GM12878 (cell line): ENCODE results near the gene SLC35F3. TPM values are rescaled to one million over a fixed set of nuclear protein-coding genes. Genes with fewer than 3 reads are reported as not detected.

Experiments used
- ATAC-seq: fragments of 200-7000 bp; cut with Tn5 transposase; 3 replicates; pipeline ENCODE4 v1.9.1; 2020; ENCODE audit warnings: mild to moderate bottlenecking, moderate library complexity
- BruUV-seq: library from RNA; stranded (reverse); fragments of 400-500 nt; replicated peaks from 2 replicates; lab custom pipeline; 2021; lab: Mats Ljungman, UMichigan
- CTCF ChIA-PET: fragments of 300-600 bp; sonication (Branson Sonifier 250); formaldehyde crosslinking; extraction: SDS; loops from one replicate; lab custom pipeline; 2021; ENCODE audit warnings: inconsistent platforms; lab: Yijun Ruan, JAX
- POLR2A ChIA-PET: fragments of 350-600 bp; formaldehyde crosslinking; extraction: SDS; loops from one replicate; lab custom pipeline; 2021; ENCODE audit warnings: inconsistent platforms; lab: Charles Lee
- RAD21 ChIA-PET: fragments of 300-600 bp; sonication (Branson Sonifier 250); formaldehyde crosslinking; loops from one replicate; lab custom pipeline; 2023; ENCODE audit warnings: antibody characterized with exemption; ENCODE audit not compliant: unreplicated experiment; lab: Charles Lee
- SMC1A ChIA-PET: fragments of 300-600 bp; sonication (Branson Sonifier 250); formaldehyde crosslinking; loops from one replicate; lab custom pipeline; 2023; ENCODE audit not compliant: unreplicated experiment, uncharacterized antibody; lab: Charles Lee
- DNase-seq: peaks from one replicate; pipeline ENCODE4 v3.0.0-alpha.2; 2011; ENCODE audit warnings: low read depth, low spot score
- FAIRE-seq: peaks from 3 replicates; lab custom pipeline; 2011; peaks lifted over from hg19 to GRCh38; lab: Jason Lieb, UNC
- H2AFZ ChIP-seq: 2 replicates; pipeline ENCODE4 v1.6.0; 2011; ENCODE audit warnings: low read depth, low read length, control low read depth; ENCODE audit not compliant: control insufficient read depth
- H3K27ac ChIP-seq: 2 replicates; pipeline ENCODE4 v1.5.1; 2011; ENCODE audit warnings: control low read depth; ENCODE audit not compliant: control insufficient read depth, insufficient read depth
- H3K27me3 ChIP-seq, 2 experiments: replicated peaks in 1 of 2; 2 replicates each; pipeline versions ENCODE4 v1.6.0 to v1.6.1; 2011; ENCODE audit warnings: low read length in 1 of 2; ENCODE audit not compliant: control insufficient read depth in 2 of 2, insufficient read depth in 2 of 2
- H3K36me3 ChIP-seq, 2 experiments: 2 replicates each; pipeline ENCODE4 v1.5.1; 2011; ENCODE audit warnings: low read length in 1 of 2; ENCODE audit not compliant: control insufficient read depth in 2 of 2, insufficient read depth in 2 of 2
- H3K4me1 ChIP-seq: 2 replicates; pipeline ENCODE4 v1.6.1; 2011; ENCODE audit warnings: mild to moderate bottlenecking, low read length, moderate library complexity, mixed read lengths; ENCODE audit not compliant: control insufficient read depth, insufficient read depth
- H3K4me2 ChIP-seq: 2 replicates; pipeline ENCODE4 v1.6.0; 2011; ENCODE audit warnings: control low read depth; ENCODE audit not compliant: control insufficient read depth, insufficient read depth
- H3K4me3 ChIP-seq: fragments of 200-600 bp; sonication (generic); 2 replicates; pipeline ENCODE4 v1.5.1; 2016
- H3K79me2 ChIP-seq: 2 replicates; pipeline ENCODE4 v1.6.0; 2011; ENCODE audit warnings: low read length; ENCODE audit not compliant: control insufficient read depth, insufficient read depth
- H3K9ac ChIP-seq: 2 replicates; pipeline ENCODE4 v1.8.0; 2011; ENCODE audit warnings: low read length, control low read depth, mixed read lengths; ENCODE audit not compliant: control insufficient read depth, insufficient read depth
- H3K9me3 ChIP-seq: replicated peaks from 3 replicates; pipeline ENCODE4 v1.5.1; 2011; ENCODE audit warnings: mild to moderate bottlenecking, low read length; ENCODE audit not compliant: control insufficient read depth, insufficient read depth
- H4K20me1 ChIP-seq: 2 replicates; pipeline ENCODE4 v1.6.0; 2011; ENCODE audit not compliant: control insufficient read depth, insufficient read depth
- ASH2L ChIP-seq: fragments of 300-600, 200-600 bp; sonication (generic); IDR thresholded peaks from 2 replicates; pipeline ENCODE4 v1.6.1; 2017; ENCODE audit warnings: low read depth, mild to moderate bottlenecking, borderline replicate concordance
- BCLAF1 ChIP-seq: fragments of 450-650 bp; IDR thresholded peaks from 2 replicates; pipeline ENCODE4 v1.6.1; 2017; ENCODE audit warnings: antibody characterized with exemption, mild to moderate bottlenecking, moderate library complexity
- CBX5 ChIP-seq: sonication (generic); IDR thresholded peaks from 2 replicates; pipeline ENCODE4 v1.6.1; 2016; ENCODE audit warnings: low read depth, moderate library complexity, mild to moderate bottlenecking, inconsistent platforms
- E2F4 ChIP-seq: IDR thresholded peaks from 2 replicates; pipeline ENCODE4 v1.6.1; 2012; ENCODE audit warnings: low read depth, low read length, improper control_type of control experiment
- EED ChIP-seq: sonication (generic); IDR thresholded peaks from 2 replicates; pipeline ENCODE4 v1.6.1; 2016; ENCODE audit warnings: antibody characterized with exemption, low read depth
- FOXM1 ChIP-seq: IDR thresholded peaks from 2 replicates; pipeline ENCODE4 v1.6.1; 2012; ENCODE audit warnings: low read depth, mild to moderate bottlenecking, inconsistent platforms, low read length, moderate library complexity
- JUNB ChIP-seq: IDR thresholded peaks from 2 replicates; pipeline ENCODE4 v1.6.1; 2016; ENCODE audit warnings: antibody characterized with exemption, mild to moderate bottlenecking
- JUND ChIP-seq: IDR thresholded peaks from 2 replicates; pipeline ENCODE4 v1.6.1; 2012; ENCODE audit warnings: low read depth, mild to moderate bottlenecking, low read length, improper control_type of control experiment, moderate library complexity
- MTA3 ChIP-seq: IDR thresholded peaks from 2 replicates; pipeline ENCODE4 v1.6.1; 2012; ENCODE audit warnings: low read length, inconsistent platforms, borderline replicate concordance
- NKRF ChIP-seq: fragments of 450-650 bp; conservative IDR thresholded peaks from 2 replicates; pipeline ENCODE4 v1.6.1; 2017; ENCODE audit warnings: mild to moderate bottlenecking, moderate library complexity
- RAD51 ChIP-seq: fragments of 450-650 bp; IDR thresholded peaks from 2 replicates; pipeline ENCODE4 v1.6.1; 2016; ENCODE audit warnings: moderate library complexity, mild to moderate bottlenecking, inconsistent platforms
- RBBP5 ChIP-seq: fragments of 200-600 bp; sonication (generic); conservative IDR thresholded peaks from 2 replicates; pipeline ENCODE4 v1.6.1; 2016
- SKIL ChIP-seq: fragments of 450-650 bp; IDR thresholded peaks from 2 replicates; pipeline ENCODE4 v1.6.1; 2017; ENCODE audit warnings: mild to moderate bottlenecking, low read depth, inconsistent platforms; ENCODE audit not compliant: poor library complexity, severe bottlenecking
- SMAD5 ChIP-seq: IDR thresholded peaks from 2 replicates; pipeline ENCODE4 v1.6.1; 2016; ENCODE audit warnings: antibody characterized with exemption, low read depth
- SREBF1 ChIP-seq: IDR thresholded peaks from 2 replicates; pipeline ENCODE4 v1.6.1; 2012; ENCODE audit warnings: mild to moderate bottlenecking, low read length
- WGBS: methylation state at CpG from one replicate; pipeline ENCODE4 v1.1.6; 2016; ENCODE audit warnings: low lambda C conversion rate; ENCODE audit not compliant: insufficient replicate concordance, insufficient coverage; ENCODE audit errors: missing lambda C conversion rate; 5-methylcytosine and 5-hydroxymethylcytosine counted together
- in situ Hi-C: fragments of 300-500 bp; cut with MboI; formaldehyde crosslinking; loops from 9 replicates; pipeline ENCODE4 v1.14.3; 2018; ENCODE audit warnings: mixed read lengths
- intact Hi-C: fragments of 100-400 bp; cut with micrococcal nuclease; formaldehyde crosslinking; loops from one replicate; pipeline ENCODE4 v1.14.2; 2022; ENCODE audit not compliant: unreplicated experiment
- polyA plus RNA-seq, 11 experiments: library from polyadenylated mRNA; depleted of rRNA in 4 of 11; unstranded in 6 of 11; stranded (reverse) in 5 of 11; fragments of >200 nt; fragmentation: Nextera tagmentation in 4 of 11; fragmentation: Illumina TruSeq in 1 of 11; extraction: Ambion mirVana in 4 of 11; extraction: Trizol in 1 of 11; gene quantifications; 1 replicate in 1 of 11; 2 replicates in 10 of 11; pipeline versions ENCODE4 v1.2.1 to v1.2.3, GENCODE V29; 2011 to 2016; ENCODE audit warnings: inconsistent platforms in 2 of 11, missing spikeins in 2 of 11, low read depth in 1 of 11
- total RNA-seq, 4 experiments: library from RNA; depleted of rRNA in 3 of 4; stranded (reverse); fragments of >200 nt in 3 of 4; fragmentation: Illumina TruSeq in 1 of 4; extraction: Trizol in 1 of 4; gene quantifications; 2 replicates each; pipeline versions ENCODE4 v1.2.1 to v1.2.3, GENCODE V29; 2013 to 2021

SLC35F3 gene
- total and polyA plus RNA-seq, 10 of the 15 experiments (the other 5 are each of a cell fraction or from before 2014, with no cell fraction given), result 1.0 to 8.6 (median 5.7) TPM

DNA sequence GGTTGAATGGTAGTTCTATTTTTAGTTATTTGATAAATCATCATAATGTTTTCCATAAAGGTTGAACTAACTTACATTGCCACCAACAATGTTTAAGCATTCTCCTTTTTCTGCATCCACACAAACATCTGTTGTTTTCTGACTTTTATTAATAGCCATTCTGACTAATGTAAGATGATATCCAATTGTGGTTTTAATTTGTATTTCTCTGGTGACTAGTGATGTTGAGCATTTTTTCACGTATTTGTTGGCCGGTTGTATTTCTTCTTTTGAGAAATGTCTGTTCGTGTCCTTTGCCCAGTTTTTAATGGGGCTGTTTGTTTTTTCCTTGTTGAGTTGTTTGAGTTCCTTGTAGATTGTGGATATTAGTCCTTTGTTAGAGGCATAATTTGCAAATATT lies 24.6 kb upstream of the SLC35F3 start (continued):
- TF ChIP-seq BCLAF1 (no peak), SKIL (no peak), JUNB (no peak), SMAD5 (no peak)

- Histone ChIP-seq H3K79me2 (no peaks in the 10 kb centered on the region), H3K9me3 (no peaks in the 10 kb centered on the region; the same call in 1 of the 3 replicates), H3K36me3 (no peaks in the 10 kb centered on the region), H3K9ac (no peak overlapping the region), H4K20me1 (no peaks in the 10 kb centered on the region), H3K27me3 (no peaks in the 10 kb centered on the region; a peak in 1 of 4 replicates), H3K27ac (no peak overlapping the region), H3K4me3 (no peak overlapping the region), H3K4me1 (no peaks in the 10 kb centered on the region), H3K4me2 (no peak overlapping the region), H2AFZ (no peak overlapping the region)
- 30% methylated on average over 3 of the region's 3 CpGs for WGBS
- DNase-seq (no peak), ATAC-seq (no peak), FAIRE-seq (no peak)
- ChIA-PET SMC1A (no interaction called here), CTCF (no interaction called here), POLR2A (no interaction called here), RAD21 (no interaction called here)
- no TSS peak for BruUV-seq
- intact Hi-C loops (no loop called here), in situ Hi-C loops (no loop called here)
- TF ChIP-seq MTA3, result no peak
- TF ChIP-seq EED, result no peak
- no peak for TF ChIP-seq RBBP5
- no peak for TF ChIP-seq ASH2L
- no peak for TF ChIP-seq E2F4
- no peak for TF ChIP-seq JUND
- no peak for TF ChIP-seq SREBF1
- TF ChIP-seq NKRF, result no peak
- no peak for TF ChIP-seq RAD51
- TF ChIP-seq FOXM1, result no peak
- TF ChIP-seq CBX5, result no peak
Observed at GRCh38 chr1:233883671-233884070, 20.8 kb upstream of the SLC35F3 start.
